CD4-positive, CD25-positive, alpha-beta regulatory T cell (primary cell): ENCODE measurements around the gene PAK5. TPM values are rescaled to one million over a fixed set of nuclear protein-coding genes. Genes with fewer than 3 reads are reported as not detected.

Experiments used
- ATAC-seq, 2 donors: fragments of 150-1000 bp; cut with Tn5 transposase; one replicate each; pipeline ENCODE4 v1.10.0; 2021; ENCODE audit warnings: low read depth in 2 of 2, moderate number of reproducible peaks in 2 of 2, moderate library complexity in 1 of 2
- DNase-seq, 3 donors: peaks; one replicate each; pipeline versions ENCODE4 v3.0.0 to v3.0.0-alpha.2; 2012 to 2022; ENCODE audit warnings: mixed read lengths in 1 of 3
- H3K27ac ChIP-seq: one replicate; pipeline ENCODE4 v1.7.0; 2013; ENCODE audit warnings: mild to moderate bottlenecking, low read length; ENCODE audit not compliant: insufficient read depth, poor library complexity, severe bottlenecking
- H3K27me3 ChIP-seq: one replicate; pipeline ENCODE4 v1.7.0; 2013; ENCODE audit warnings: low read length; ENCODE audit not compliant: control insufficient read depth, insufficient read depth
- H3K36me3 ChIP-seq: one replicate; pipeline ENCODE4 v1.7.0; 2013; ENCODE audit warnings: mild to moderate bottlenecking, low read length, moderate library complexity; ENCODE audit not compliant: control insufficient read depth, insufficient read depth
- H3K4me1 ChIP-seq: 2 replicates; pipeline ENCODE4 v1.7.0; 2013; ENCODE audit warnings: mild to moderate bottlenecking, low read length; ENCODE audit not compliant: insufficient read depth, control insufficient read depth, poor library complexity, severe bottlenecking
- H3K4me3 ChIP-seq: one replicate; pipeline ENCODE4 v1.7.0; 2013; ENCODE audit warnings: low read depth, mild to moderate bottlenecking, low read length, moderate library complexity
- H3K9me3 ChIP-seq, 2 experiments: 1 replicate in 1 of 2; 2 replicates in 1 of 2; pipeline ENCODE4 v1.7.0; 2013; ENCODE audit warnings: low read length in 2 of 2, mild to moderate bottlenecking in 1 of 2, moderate library complexity in 1 of 2; ENCODE audit not compliant: control insufficient read depth in 2 of 2
- H3K27ac Mint-ChIP-seq, 3 donors: one replicate each; pipeline ENCODE4 v1.8.0; 2020 to 2022; ENCODE audit warnings: mild to moderate bottlenecking in 3 of 3, mixed read lengths in 3 of 3, moderate library complexity in 2 of 3
- H3K27me3 Mint-ChIP-seq: one replicate; pipeline ENCODE4 v1.8.0; 2022; ENCODE audit warnings: mild to moderate bottlenecking, mixed read lengths
- H3K36me3 Mint-ChIP-seq: one replicate; pipeline ENCODE4 v1.8.0; 2020; ENCODE audit warnings: mixed read lengths
- H3K4me1 Mint-ChIP-seq, 4 donors: one replicate each; pipeline ENCODE4 v1.8.0; 2020 to 2022; ENCODE audit warnings: mixed read lengths in 4 of 4, mild to moderate bottlenecking in 1 of 4
- H3K4me3 Mint-ChIP-seq, 4 donors: one replicate each; pipeline ENCODE4 v1.8.0; 2020 to 2022; ENCODE audit warnings: mild to moderate bottlenecking in 4 of 4, mixed read lengths in 4 of 4, moderate library complexity in 3 of 4
- H3K9me3 Mint-ChIP-seq, 7 donors: one replicate each; pipeline ENCODE4 v1.8.0; 2020 to 2022; ENCODE audit warnings: mixed read lengths in 7 of 7, mild to moderate bottlenecking in 3 of 7, moderate library complexity in 2 of 7
- polyA plus RNA-seq, 4 donors: library from polyadenylated mRNA; unstranded; fragments of 300-500 nt; fragmentation: Illumina TruSeq; gene quantifications; one replicate each; pipeline ENCODE4 v1.2.3, GENCODE V29; 2021
- total RNA-seq: library from RNA; stranded (reverse); gene quantifications from one replicate; pipeline ENCODE4 v1.2.3, GENCODE V29; 2022

PAK5 gene
- total and polyA plus RNA-seq, 5 donors from 2014 or later, result not detected

GRCh38 chr20:9685011-9685410 lies 153.9 kb downstream of the PAK5 start:
- Mint-ChIP-seq H3K27ac (no peak overlapping the region), H3K4me3 (no peak overlapping the region), H3K27me3 (peaks cover 6% of the 10 kb centered on the region), H3K4me1 (no peaks in the 10 kb centered on the region), H3K9me3 (peaks cover 0 to 4% (median 0%) of the 10 kb centered on the region in 7 donors), H3K36me3 (no peaks in the 10 kb centered on the region)
- Histone ChIP-seq H3K4me3 (no peak overlapping the region), H3K9me3 (no peaks in the 10 kb centered on the region), H3K4me1 (no peaks in the 10 kb centered on the region), H3K27me3 (no peaks in the 10 kb centered on the region), H3K27ac (no peak overlapping the region), H3K36me3 (no peaks in the 10 kb centered on the region)
- ATAC-seq (no peak), DNase-seq (no peak)

GRCh38 chr20:9677100-9677623 lies 161.7 kb downstream of the PAK5 start:
- Mint-ChIP-seq H3K9me3 (peaks cover 0 to 8% (median 0%) of the 10 kb centered on the region in 7 donors), H3K4me1 (no peaks in the 10 kb centered on the region), H3K27ac (no peak overlapping the region), H3K4me3 (no peak overlapping the region), H3K27me3 (no peaks in the 10 kb centered on the region), H3K36me3 (no peaks in the 10 kb centered on the region)
- Histone ChIP-seq H3K4me3 (no peak overlapping the region), H3K9me3 (no peaks in the 10 kb centered on the region), H3K27ac (no peak overlapping the region), H3K27me3 (no peaks in the 10 kb centered on the region), H3K4me1 (no peaks in the 10 kb centered on the region), H3K36me3 (no peaks in the 10 kb centered on the region)
- DNase-seq, result no peak
- ATAC-seq, result no peak

GRCh38 chr20:9672981-9673380 lies 165.9 kb downstream of the PAK5 start:
- H3K27ac Mint-ChIP-seq, result no peak overlapping the region
- DNase-seq, result no peak
- no peaks in the 10 kb centered on the region for H3K4me1 ChIP-seq
- H3K9me3 ChIP-seq, result no peaks in the 10 kb centered on the region
- no peaks in the 10 kb centered on the region for H3K27me3 ChIP-seq
- H3K27me3 Mint-ChIP-seq, result no peaks in the 10 kb centered on the region
- H3K9me3 Mint-ChIP-seq, result peaks cover 0 to 5% (median 2%) of the 10 kb centered on the region in 7 donors
- no peak overlapping the region for H3K4me3 ChIP-seq
- H3K4me3 Mint-ChIP-seq, result no peak overlapping the region
- H3K36me3 ChIP-seq, result no peaks in the 10 kb centered on the region
- H3K4me1 Mint-ChIP-seq, result no peaks in the 10 kb centered on the region
- H3K27ac ChIP-seq, result no peak overlapping the region
- ATAC-seq, result no peak
- H3K36me3 Mint-ChIP-seq, result no peaks in the 10 kb centered on the region

GRCh38 chr20:9672027-9672426 lies 166.8 kb downstream of the PAK5 start:
- Histone ChIP-seq H3K4me1 (no peaks in the 10 kb centered on the region), H3K4me3 (no peak overlapping the region), H3K27me3 (no peaks in the 10 kb centered on the region), H3K9me3 (no peaks in the 10 kb centered on the region), H3K36me3 (no peaks in the 10 kb centered on the region), H3K27ac (no peak overlapping the region)
- no peak for DNase-seq
- Mint-ChIP-seq H3K27me3 (no peaks in the 10 kb centered on the region), H3K27ac (no peak overlapping the region), H3K4me1 (no peaks in the 10 kb centered on the region), H3K4me3 (no peak overlapping the region), H3K36me3 (no peaks in the 10 kb centered on the region), H3K9me3 (peaks cover 0 to 5% (median 2%) of the 10 kb centered on the region in 7 donors)
- ATAC-seq, result no peak

GRCh38 chr20:9668381-9668780 lies 170.5 kb downstream of the PAK5 start:
- H3K36me3 Mint-ChIP-seq, result no peaks in the 10 kb centered on the region
- Histone ChIP-seq H3K4me3 (no peak overlapping the region), H3K27me3 (no peaks in the 10 kb centered on the region), H3K4me1 (no peaks in the 10 kb centered on the region), H3K36me3 (no peaks in the 10 kb centered on the region), H3K27ac (no peak overlapping the region), H3K9me3 (no peaks in the 10 kb centered on the region)
- no peak overlapping the region for H3K4me3 Mint-ChIP-seq
- no peak overlapping the region for H3K27ac Mint-ChIP-seq
- H3K27me3 Mint-ChIP-seq, result no peaks in the 10 kb centered on the region
- H3K4me1 Mint-ChIP-seq, result no peaks in the 10 kb centered on the region
- peaks cover 0 to 5% (median 3%) of the 10 kb centered on the region in 7 donors for H3K9me3 Mint-ChIP-seq
- no peak for ATAC-seq
- no peak for DNase-seq

GRCh38 chr20:9663423-9663822 lies 175.5 kb downstream of the PAK5 start:
- H3K27ac Mint-ChIP-seq, result no peak overlapping the region
- H3K4me3 Mint-ChIP-seq, result no peak overlapping the region

GRCh38 chr20:9660236-9660868 lies 178.5 kb downstream of the PAK5 start:
- Mint-ChIP-seq H3K9me3 (peaks cover 0 to 6% (median 2%) of the 10 kb centered on the region in 7 donors), H3K36me3 (no peaks in the 10 kb centered on the region), H3K4me3 (no peak overlapping the region), H3K27me3 (no peaks in the 10 kb centered on the region), H3K4me1 (no peaks in the 10 kb centered on the region), H3K27ac (no peak overlapping the region)
- H3K27ac ChIP-seq, result no peak overlapping the region
- no peak overlapping the region for H3K4me3 ChIP-seq
- DNase-seq (no peak), ATAC-seq (no peak)
- H3K36me3 ChIP-seq, result no peaks in the 10 kb centered on the region
- no peaks in the 10 kb centered on the region for H3K27me3 ChIP-seq
- H3K9me3 ChIP-seq, result no peaks in the 10 kb centered on the region
- no peaks in the 10 kb centered on the region for H3K4me1 ChIP-seq

More at GRCh38 chr20:9663423-9663822, 175.5 kb downstream of the PAK5 start:
- H3K4me3 ChIP-seq, result no peak overlapping the region
- H3K27me3 ChIP-seq, result no peaks in the 10 kb centered on the region
- ATAC-seq (no peak), DNase-seq (no peak)
- no peaks in the 10 kb centered on the region for H3K36me3 ChIP-seq
- Mint-ChIP-seq H3K4me1 (no peaks in the 10 kb centered on the region), H3K9me3 (peaks cover 0 to 8% (median 4%) of the 10 kb centered on the region in 7 donors), H3K36me3 (no peaks in the 10 kb centered on the region), H3K27me3 (no peaks in the 10 kb centered on the region)
- H3K9me3 ChIP-seq, result no peaks in the 10 kb centered on the region
- H3K27ac ChIP-seq, result no peak overlapping the region
- no peaks in the 10 kb centered on the region for H3K4me1 ChIP-seq

GRCh38 chr20:9647741-9648140 lies 191.1 kb downstream of the PAK5 start:
- no peak overlapping the region for H3K4me3 ChIP-seq
- DNase-seq (no peak), ATAC-seq (no peak)
- H3K27ac ChIP-seq, result no peak overlapping the region
- Mint-ChIP-seq H3K9me3 (peaks cover 0 to 3% (median 0%) of the 10 kb centered on the region in 7 donors), H3K27me3 (no peaks in the 10 kb centered on the region), H3K27ac (no peak overlapping the region), H3K36me3 (no peaks in the 10 kb centered on the region), H3K4me3 (no peak overlapping the region), H3K4me1 (no peaks in the 10 kb centered on the region)
- H3K4me1 ChIP-seq, result no peaks in the 10 kb centered on the region
- no peaks in the 10 kb centered on the region for H3K9me3 ChIP-seq
- no peaks in the 10 kb centered on the region for H3K27me3 ChIP-seq
- no peaks in the 10 kb centered on the region for H3K36me3 ChIP-seq
